SW 1271 (cell line): Measurements from ENCODE around the gene PTPRT.
"Not testable (repeated sequence)": the region's sequence is repeated elsewhere in the genome, so short reads cannot be mapped to it uniquely, and the experiment has no call there.

ENCODE experiments used
- DNase-seq, 2 experiments: peaks; one replicate each; lab custom pipeline; 2025; lab: John Stamatoyannopoulos, UW

Gene PTPRT

GRCh38 chr20:42910808-42911207, 278.9 kb downstream of the PTPRT start:
- not testable (repeated sequence) for DNase-seq

GRCh38 chr20:42907730-42908129, 282.0 kb downstream of the PTPRT start:
- DNase-seq, result no peak

- no peak for DNase-seq
Measured at GRCh38 chr20:42906120-42906519, 283.6 kb downstream of the PTPRT start.

- no peak for DNase-seq
Measured at GRCh38 chr20:42902509-42902908, 287.2 kb downstream of the PTPRT start.

- no peak for DNase-seq
Measured at GRCh38 chr20:42901689-42902440, 287.8 kb downstream of the PTPRT start.

GRCh38 chr20:42900764-42901163, 288.9 kb downstream of the PTPRT start:
- DNase-seq, result not testable (repeated sequence)

- DNase-seq, result no peak
Measured at GRCh38 chr20:42895020-42895419, 294.7 kb downstream of the PTPRT start.

- no peak for DNase-seq
Measured at GRCh38 chr20:42894483-42894882, 295.2 kb downstream of the PTPRT start.

- no peak for DNase-seq
Measured at GRCh38 chr20:42889517-42889916, 300.2 kb downstream of the PTPRT start.

- DNase-seq, result no peak
Measured at GRCh38 chr20:42887281-42887680, 302.4 kb downstream of the PTPRT start.

GRCh38 chr20:42886801-42887200, 302.9 kb downstream of the PTPRT start:
- DNase-seq, result no peak

GRCh38 chr20:42886046-42886445, 303.7 kb downstream of the PTPRT start:
- no peak for DNase-seq

GRCh38 chr20:42875581-42875980, 314.1 kb downstream of the PTPRT start:
- no peak for DNase-seq

GRCh38 chr20:42873259-42873658, 316.4 kb downstream of the PTPRT start:
- DNase-seq, result no peak

- DNase-seq, result no peak
Measured at GRCh38 chr20:42864116-42864515, 325.6 kb downstream of the PTPRT start.

GRCh38 chr20:42862446-42862845, 327.3 kb downstream of the PTPRT start:
- DNase-seq, result no peak

GRCh38 chr20:42857446-42857845, 332.3 kb downstream of the PTPRT start:
- no peak for DNase-seq

GRCh38 chr20:42855896-42856295, 333.8 kb downstream of the PTPRT start:
- DNase-seq, result no peak

- DNase-seq, result no peak
Measured at GRCh38 chr20:42852691-42853090, 337.0 kb downstream of the PTPRT start.

- DNase-seq, result no peak
Measured at GRCh38 chr20:42846784-42847490, 342.8 kb downstream of the PTPRT start.

GRCh38 chr20:42844751-42845150, 345.0 kb downstream of the PTPRT start:
- DNase-seq, result no peak

- no peak for DNase-seq
Measured at GRCh38 chr20:42837456-42837855, 352.2 kb downstream of the PTPRT start.

GRCh38 chr20:42836339-42836738, 353.4 kb downstream of the PTPRT start:
- DNase-seq, result no peak

GRCh38 chr20:42807876-42808275, 381.8 kb downstream of the PTPRT start:
- no peak for DNase-seq
